ENCODE data around the gene PTPRJ. TPM values are rescaled to one million over a fixed set of nuclear protein-coding genes. Genes with fewer than 3 reads are reported as not detected.

Gene PTPRJ
- total and polyA plus RNA-seq, 7 donors: 0.32 to 12.4 (median 4.1) TPM

DNA sequence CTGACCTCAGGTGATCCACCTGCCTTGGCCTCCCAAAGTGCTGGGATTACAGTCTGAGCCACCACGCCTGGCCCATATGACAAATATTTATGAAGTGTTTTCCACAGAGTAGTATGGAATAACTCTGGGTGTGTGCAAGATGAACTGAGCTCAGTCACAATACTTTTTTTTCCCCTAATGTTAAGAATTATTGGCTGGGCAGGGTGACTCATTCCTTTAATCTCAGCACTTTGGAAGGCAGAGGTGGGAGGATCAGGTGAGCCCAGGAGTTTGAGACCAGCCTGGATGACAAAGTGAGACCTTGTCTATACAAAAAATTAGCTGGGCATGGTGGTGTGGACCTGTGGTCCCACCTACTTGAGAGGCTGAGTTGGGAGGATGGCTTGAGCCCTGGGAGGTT is 6.4 kb downstream of the PTPRJ start:
- no peak for DNase-seq
- 89 to 100% (median 100%) methylated on average over 1 of the region's 1 CpG for WGBS, 3 donors
- H3K4me3 ChIP-seq: no peak overlapping the region
- no peaks in the 10 kb centered on the region for H3K9me3 ChIP-seq
- H3K4me1 ChIP-seq: peaks cover 14% of the 10 kb centered on the region
- no peak for ATAC-seq
- no peaks in the 10 kb centered on the region for H3K36me3 ChIP-seq (ENCODE audit: insufficient read depth in 1 of 2, low read depth in 1 of 2)
- intact Hi-C loops (cut with DNase I): no loop called here
- H3K27ac ChIP-seq: no peak overlapping the region
- TF ChIP-seq, protein P1, sequence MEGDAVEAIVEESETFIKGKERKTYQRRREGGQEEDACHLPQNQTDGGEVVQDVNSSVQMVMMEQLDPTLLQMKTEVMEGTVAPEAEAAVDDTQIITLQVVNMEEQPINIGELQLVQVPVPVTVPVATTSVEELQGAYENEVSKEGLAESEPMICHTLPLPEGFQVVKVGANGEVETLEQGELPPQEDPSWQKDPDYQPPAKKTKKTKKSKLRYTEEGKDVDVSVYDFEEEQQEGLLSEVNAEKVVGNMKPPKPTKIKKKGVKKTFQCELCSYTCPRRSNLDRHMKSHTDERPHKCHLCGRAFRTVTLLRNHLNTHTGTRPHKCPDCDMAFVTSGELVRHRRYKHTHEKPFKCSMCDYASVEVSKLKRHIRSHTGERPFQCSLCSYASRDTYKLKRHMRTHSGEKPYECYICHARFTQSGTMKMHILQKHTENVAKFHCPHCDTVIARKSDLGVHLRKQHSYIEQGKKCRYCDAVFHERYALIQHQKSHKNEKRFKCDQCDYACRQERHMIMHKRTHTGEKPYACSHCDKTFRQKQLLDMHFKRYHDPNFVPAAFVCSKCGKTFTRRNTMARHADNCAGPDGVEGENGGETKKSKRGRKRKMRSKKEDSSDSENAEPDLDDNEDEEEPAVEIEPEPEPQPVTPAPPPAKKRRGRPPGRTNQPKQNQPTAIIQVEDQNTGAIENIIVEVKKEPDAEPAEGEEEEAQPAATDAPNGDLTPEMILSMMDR (IDR thresholded peaks at IDR 0.05): no peak
- H3K27me3 ChIP-seq (ENCODE audit: insufficient read depth in 3 of 3, low read length in 2 of 3): no peaks in the 10 kb centered on the region

DNA sequence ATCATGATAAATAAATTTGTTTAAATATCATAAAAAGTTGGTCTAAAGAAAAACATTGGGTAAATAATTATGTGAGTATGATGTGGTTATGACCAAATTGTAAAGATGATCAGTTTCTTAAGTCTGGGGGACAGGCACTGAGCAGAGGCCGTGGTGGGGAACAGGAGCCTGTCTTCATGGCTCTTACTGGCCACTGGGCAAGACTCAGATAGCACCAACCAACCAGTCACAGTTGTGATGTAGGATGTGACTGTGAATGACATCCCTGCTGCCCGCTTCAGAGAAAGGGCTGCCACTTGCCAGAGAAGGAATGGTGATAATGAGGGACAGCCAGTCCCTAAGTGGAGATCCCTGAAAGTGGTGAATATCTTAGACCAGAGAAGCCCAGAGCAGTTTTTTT is 7.0 kb downstream of the PTPRJ start:
- TF ChIP-seq, protein P1 (IDR thresholded peaks at IDR 0.05): no peak
- Histone ChIP-seq H3K9me3 (no peaks in the 10 kb centered on the region), H3K27me3 (ENCODE audit: insufficient read depth in 3 of 3, low read length in 2 of 3) (no peaks in the 10 kb centered on the region), H3K27ac (no peak overlapping the region), H3K36me3 (ENCODE audit: insufficient read depth in 1 of 2, low read depth in 1 of 2) (no peaks in the 10 kb centered on the region), H3K4me3 (no peak overlapping the region), H3K4me1 (peaks cover 13% of the 10 kb centered on the region)
- intact Hi-C loops (cut with DNase I): no loop called here
- DNase-seq: no peak
- ATAC-seq: no peak
- WGBS, 3 donors: 67 to 87% (median 86%) methylated on average over 2 of the region's 2 CpGs

DNA sequence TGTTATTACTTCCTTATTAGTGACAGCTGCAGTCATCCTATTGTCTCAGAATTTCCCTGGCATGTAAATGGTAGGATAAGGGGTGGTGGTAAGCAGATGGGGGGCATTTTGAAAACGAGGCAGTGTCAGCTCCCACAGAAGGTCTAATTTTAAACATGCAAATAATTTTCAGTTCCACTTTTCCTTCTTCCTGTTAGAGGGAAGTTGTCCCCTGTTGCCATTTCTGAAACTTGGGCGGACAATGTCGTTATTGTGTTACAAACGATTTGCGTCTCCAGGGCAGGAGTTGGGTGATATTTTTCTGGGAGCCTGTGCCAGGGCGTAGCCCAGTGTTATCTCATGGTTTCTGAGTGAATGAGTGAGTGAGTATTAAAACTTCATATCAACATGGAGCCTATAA is 7.4 kb downstream of the PTPRJ start:
- ATAC-seq: no peak
- Histone ChIP-seq H3K36me3 (ENCODE audit: insufficient read depth in 1 of 2, low read depth in 1 of 2) (no peaks in the 10 kb centered on the region), H3K4me1 (peaks cover 13% of the 10 kb centered on the region), H3K4me3 (no peak overlapping the region), H3K27ac (no peak overlapping the region), H3K9me3 (no peaks in the 10 kb centered on the region), H3K27me3 (ENCODE audit: insufficient read depth in 3 of 3, low read length in 2 of 3) (no peaks in the 10 kb centered on the region)
- no peak for DNase-seq
- TF ChIP-seq, protein P1 (IDR thresholded peaks at IDR 0.05): no peak
- intact Hi-C loops (cut with DNase I): no loop called here
- WGBS, 3 donors: 33 to 41% (median 34%) methylated on average over 6 of the region's 6 CpGs

DNA sequence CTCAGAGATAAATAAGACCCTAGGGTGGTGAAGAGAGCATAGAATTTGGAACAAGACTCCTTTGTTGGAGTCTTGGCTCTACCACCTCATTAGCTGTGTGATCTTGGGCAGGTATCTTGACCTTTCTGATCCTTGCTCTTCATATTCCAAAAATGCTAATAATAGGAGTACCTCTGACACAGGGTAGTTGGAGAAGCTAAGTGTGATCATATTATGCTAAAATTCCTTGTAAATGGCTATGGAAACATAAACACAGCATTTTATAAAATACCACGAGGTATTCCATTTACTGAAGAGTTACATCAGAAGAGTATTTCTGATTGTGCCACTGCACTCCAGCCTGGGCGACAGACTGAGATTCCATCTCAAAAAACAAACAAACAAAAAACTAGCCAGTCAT is 9.4 kb downstream of the PTPRJ start:
- Histone ChIP-seq H3K4me1 (peaks cover 13% of the 10 kb centered on the region), H3K36me3 (ENCODE audit: insufficient read depth in 1 of 2, low read depth in 1 of 2) (no peaks in the 10 kb centered on the region), H3K27me3 (ENCODE audit: insufficient read depth in 3 of 3, low read length in 2 of 3) (no peaks in the 10 kb centered on the region), H3K27ac (no peak overlapping the region), H3K4me3 (no peak overlapping the region), H3K9me3 (no peaks in the 10 kb centered on the region)
- intact Hi-C loops (cut with DNase I): loop anchor here in 1 of 2 donors (5.0 kb wide), 1 partner anchor 43 kb away; no protein-coding TSS in a partner anchor
- TF ChIP-seq, protein P1 (IDR thresholded peaks at IDR 0.05): no peak
- ATAC-seq (no peak), DNase-seq (no peak)
- 89 to 90% (median 89%) methylated on average over 2 of the region's 2 CpGs for WGBS, 3 donors

DNA sequence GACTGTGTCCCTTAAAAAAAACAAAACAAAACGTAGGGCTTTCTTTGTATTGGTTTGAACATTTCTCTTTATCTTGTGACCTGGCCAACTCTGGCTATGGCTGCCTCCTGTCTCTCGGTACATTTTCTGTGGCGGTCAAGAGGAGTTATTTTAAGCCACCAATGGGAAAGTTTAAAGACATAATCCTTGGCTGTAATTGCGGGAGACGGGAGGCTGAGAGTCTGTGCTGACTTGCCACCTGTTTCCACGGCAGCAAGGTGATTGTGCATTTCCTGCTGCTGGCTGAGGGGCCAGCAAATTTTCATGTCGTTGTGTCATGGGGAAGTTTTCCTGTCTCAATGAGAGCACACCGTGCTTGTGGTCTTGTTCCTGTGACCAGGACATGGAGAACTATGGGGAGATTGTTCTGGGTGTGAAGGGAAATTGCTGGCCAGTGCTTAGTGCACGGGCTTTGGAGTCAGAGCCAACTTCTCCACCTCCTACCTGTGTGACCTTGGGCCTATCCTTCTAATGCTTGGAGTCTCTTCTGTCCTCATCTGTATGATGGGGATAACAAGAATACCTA is 11.0 kb downstream of the PTPRJ start:
- DNase-seq (peak; percentile 28 to 69), ATAC-seq (peak; percentile 80 to 89 (median 86))
- Histone ChIP-seq H3K9me3 (no peaks in the 10 kb centered on the region), H3K27ac (peak overlapping the region; percentile 78), H3K4me1 (peaks cover 13% of the 10 kb centered on the region), H3K27me3 (ENCODE audit: insufficient read depth in 3 of 3, low read length in 2 of 3) (no peaks in the 10 kb centered on the region), H3K36me3 (ENCODE audit: insufficient read depth in 1 of 2, low read depth in 1 of 2) (no peaks in the 10 kb centered on the region), H3K4me3 (peak overlapping the region; percentile 42)
- WGBS, 3 donors: 6 to 10% (median 7%) methylated on average over 9 of the region's 9 CpGs
- TF ChIP-seq, protein P1 (IDR thresholded peaks at IDR 0.05): no peak
- intact Hi-C loops (cut with DNase I): loop anchor here in 1 of 2 donors (5.0 kb wide), 1 partner anchor 41 kb away; no protein-coding TSS in a partner anchor
